SK-N-SH treated with all-trans-retinoic acid at 6 μM for 48 hours (cell line): Measurements from ENCODE around the gene NECTIN4.

Experiments used
- ATAC-seq: fragments of 200-7000 bp; cut with Tn5 transposase; 3 replicates; pipeline ENCODE4 v1.9.1; 2020; ENCODE audit warnings: mild to moderate bottlenecking, moderate library complexity
- ARNTL ChIP-seq: fragments of 450-650 bp; formaldehyde crosslinking; IDR thresholded peaks from 2 replicates; pipeline ENCODE4 v1.5.0; 2020; ENCODE audit warnings: low read depth, mild to moderate bottlenecking, moderate library complexity, borderline replicate concordance
- CSDC2 ChIP-seq: fragments of 250-450 bp; sonication (Bioruptor Pico); IDR thresholded peaks from 2 replicates; pipeline ENCODE4 v1.5.0; 2020; ENCODE audit warnings: mild to moderate bottlenecking, moderate library complexity
- CSRNP3 ChIP-seq: fragments of 250-450 bp; sonication (Bioruptor Pico); IDR thresholded peaks from 2 replicates; pipeline ENCODE4 v1.5.1; 2021; ENCODE audit warnings: mild to moderate bottlenecking, moderate library complexity
- ESRRG ChIP-seq: fragments of 250-450 bp; sonication (Bioruptor Pico); IDR thresholded peaks from 2 replicates; pipeline ENCODE4 v1.6.1; 2021; ENCODE audit warnings: mild to moderate bottlenecking
- GLIS3 ChIP-seq: fragments of 250-450 bp; sonication (Bioruptor Pico); IDR thresholded peaks from 2 replicates; pipeline ENCODE4 v1.5.0; 2020; ENCODE audit warnings: mild to moderate bottlenecking, moderate library complexity
- ISL1 ChIP-seq: fragments of 250-450 bp; sonication (Bioruptor Pico); IDR thresholded peaks from 2 replicates; pipeline ENCODE4 v2.1.2; 2022; ENCODE audit warnings: mild to moderate bottlenecking, moderate library complexity
- OSR1 ChIP-seq: fragments of 250-450 bp; sonication (Bioruptor Pico); IDR thresholded peaks from 2 replicates; pipeline ENCODE4 v1.8.0; 2022; ENCODE audit warnings: moderate library complexity, mild to moderate bottlenecking, inconsistent platforms
- PATZ1 ChIP-seq: fragments of 250-450 bp; sonication (Bioruptor Pico); IDR thresholded peaks from 2 replicates; pipeline ENCODE4 v1.8.0; 2020; ENCODE audit warnings: mild to moderate bottlenecking, moderate library complexity, borderline replicate concordance
- POU6F1 ChIP-seq: fragments of 250-450 bp; sonication (Bioruptor Pico); IDR thresholded peaks from 2 replicates; pipeline ENCODE4 v1.8.0; 2021; ENCODE audit warnings: low read depth, mild to moderate bottlenecking, moderate library complexity, borderline replicate concordance
- PPARA ChIP-seq: fragments of 250-450 bp; sonication (Bioruptor Pico); IDR thresholded peaks from 2 replicates; pipeline ENCODE4 v1.5.0; 2020; ENCODE audit warnings: mild to moderate bottlenecking, borderline replicate concordance
- RARB ChIP-seq: fragments of 250-450 bp; sonication (Bioruptor Pico); IDR thresholded peaks from 2 replicates; pipeline ENCODE4 v1.8.0; 2021; ENCODE audit warnings: mild to moderate bottlenecking, moderate library complexity
- SNAI2 ChIP-seq: fragments of 250-450 bp; sonication (Bioruptor Pico); IDR thresholded peaks from 2 replicates; pipeline ENCODE4 v1.5.0; 2020; ENCODE audit warnings: mild to moderate bottlenecking, moderate library complexity
- TCF4 ChIP-seq: fragments of 250-450 bp; sonication (Bioruptor Pico); IDR thresholded peaks from 2 replicates; pipeline ENCODE4 v1.8.0; 2021; ENCODE audit warnings: mild to moderate bottlenecking, moderate library complexity, borderline replicate concordance
- TOX ChIP-seq: fragments of 250-450 bp; sonication (Bioruptor Pico); IDR thresholded peaks from 2 replicates; pipeline ENCODE4 v1.8.0; 2021; ENCODE audit warnings: mild to moderate bottlenecking, moderate library complexity, borderline replicate concordance
- TSHZ2 ChIP-seq: fragments of 250-450 bp; sonication (Bioruptor Pico); IDR thresholded peaks from 2 replicates; pipeline ENCODE4 v1.5.0; 2020; ENCODE audit warnings: mild to moderate bottlenecking, moderate library complexity
- ZC3H10 ChIP-seq: fragments of 250-450 bp; sonication (Bioruptor Pico); IDR thresholded peaks from 2 replicates; pipeline ENCODE4 v1.5.1; 2021; ENCODE audit warnings: mild to moderate bottlenecking, moderate library complexity
- ZFP3 ChIP-seq: fragments of 250-450 bp; sonication (Bioruptor Pico); IDR thresholded peaks from 2 replicates; pipeline ENCODE4 v1.5.0; 2020; ENCODE audit warnings: mild to moderate bottlenecking, moderate library complexity
- ZFP30 ChIP-seq: fragments of 450-650 bp; formaldehyde crosslinking; IDR thresholded peaks from 2 replicates; pipeline ENCODE4 v1.5.0; 2022; ENCODE audit warnings: mild to moderate bottlenecking, moderate library complexity
- ZNF565 ChIP-seq: fragments of 450-650 bp; formaldehyde crosslinking; conservative IDR thresholded peaks from 2 replicates; pipeline ENCODE4 v1.5.0; 2020; ENCODE audit warnings: low read depth, mild to moderate bottlenecking, moderate library complexity
- ZNF8 ChIP-seq: fragments of 450-650 bp; formaldehyde crosslinking; IDR thresholded peaks from 2 replicates; pipeline ENCODE4 v1.5.0; 2020; ENCODE audit warnings: mild to moderate bottlenecking, moderate library complexity

The NECTIN4 gene

DNA sequence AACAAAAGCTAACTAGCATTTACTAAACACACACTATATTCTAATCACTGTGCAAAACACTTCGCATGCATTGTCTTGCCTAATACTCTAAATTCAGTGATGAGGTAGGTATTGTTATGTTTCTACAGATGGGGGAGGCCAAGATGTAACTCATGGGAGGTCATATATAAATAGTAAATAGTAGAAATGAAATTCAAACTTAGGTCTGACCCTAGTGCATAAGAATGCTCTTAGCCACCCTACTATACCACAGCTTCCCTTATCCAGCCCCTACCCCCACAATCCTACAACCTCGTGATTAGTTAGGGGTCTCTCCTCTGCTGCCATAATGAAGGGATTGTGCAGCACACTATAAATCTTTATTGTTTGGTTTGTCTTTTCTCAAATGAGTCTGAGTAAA is 25.2 kb upstream of the NECTIN4 start:
- no peak for ATAC-seq
- TF ChIP-seq ZFP3 (CRISPR knock-in tag) = no peak
- TF ChIP-seq ISL1 (CRISPR knock-in tag) = no peak
- no peak for TF ChIP-seq CSRNP3 (CRISPR knock-in tag)
- no peak for TF ChIP-seq ZNF8
- TF ChIP-seq ZNF565 (CRISPR knock-in tag) = no peak
- TF ChIP-seq ZFP30 (CRISPR knock-in tag) = no peak
- no peak for TF ChIP-seq OSR1 (CRISPR knock-in tag)

GRCh38 chr1:161113915-161114314 is 24.6 kb upstream of the NECTIN4 start:
- ATAC-seq = no peak
- TF ChIP-seq ZNF8 = no peak
- no peak for TF ChIP-seq PPARA (CRISPR knock-in tag)
- TF ChIP-seq ZNF565 (CRISPR knock-in tag) = no peak
- no peak for TF ChIP-seq TSHZ2 (CRISPR knock-in tag)
- TF ChIP-seq OSR1 (CRISPR knock-in tag) = no peak
- TF ChIP-seq ARNTL (CRISPR knock-in tag) = no peak
- TF ChIP-seq RARB (CRISPR knock-in tag) = no peak
- TF ChIP-seq TCF4 (CRISPR knock-in tag) = no peak
- no peak for TF ChIP-seq ESRRG (CRISPR knock-in tag)
- no peak for TF ChIP-seq ZC3H10 (CRISPR knock-in tag)
- TF ChIP-seq ZFP3 (CRISPR knock-in tag) = no peak
- no peak for TF ChIP-seq SNAI2 (CRISPR knock-in tag)
- TF ChIP-seq, all 23 proteins: peak for 0

- ATAC-seq = no peak
- no peak for TF ChIP-seq ESRRG (CRISPR knock-in tag)
- TF ChIP-seq TSHZ2 (CRISPR knock-in tag) = no peak
- no peak for TF ChIP-seq ZFP3 (CRISPR knock-in tag)
- no peak for TF ChIP-seq SNAI2 (CRISPR knock-in tag)
- TF ChIP-seq PATZ1 (CRISPR knock-in tag) = no peak
- no peak for TF ChIP-seq ISL1 (CRISPR knock-in tag)
- TF ChIP-seq OSR1 (CRISPR knock-in tag) = no peak
- TF ChIP-seq CSRNP3 (CRISPR knock-in tag) = no peak
- no peak for TF ChIP-seq CSDC2
- TF ChIP-seq POU6F1 (CRISPR knock-in tag) = no peak
- no peak for TF ChIP-seq ARNTL (CRISPR knock-in tag)
- TF ChIP-seq TOX (CRISPR knock-in tag) = no peak
- no peak for TF ChIP-seq GLIS3 (CRISPR knock-in tag)
- TF ChIP-seq ZNF565 (CRISPR knock-in tag) = no peak
- no peak for TF ChIP-seq ZC3H10 (CRISPR knock-in tag)
- TF ChIP-seq, all 23 proteins: peak for 0
Measured at GRCh38 chr1:161111527-161111926, 22.2 kb upstream of the NECTIN4 start.
